SK-N-SH treated with all-trans-retinoic acid at 6 μM for 48 hours (cell line): ENCODE data around the gene MAP1LC3C.

Experiments used
- ATAC-seq: fragments of 200-7000 bp; cut with Tn5 transposase; 3 replicates; pipeline ENCODE4 v1.9.1; 2020; ENCODE audit warnings: mild to moderate bottlenecking, moderate library complexity
- ARNTL ChIP-seq: fragments of 450-650 bp; formaldehyde crosslinking; IDR thresholded peaks from 2 replicates; pipeline ENCODE4 v1.5.0; 2020; ENCODE audit warnings: low read depth, mild to moderate bottlenecking, moderate library complexity, borderline replicate concordance
- CSDC2 ChIP-seq: fragments of 250-450 bp; sonication (Bioruptor Pico); IDR thresholded peaks from 2 replicates; pipeline ENCODE4 v1.5.0; 2020; ENCODE audit warnings: mild to moderate bottlenecking, moderate library complexity
- ESRRG ChIP-seq: fragments of 250-450 bp; sonication (Bioruptor Pico); IDR thresholded peaks from 2 replicates; pipeline ENCODE4 v1.6.1; 2021; ENCODE audit warnings: mild to moderate bottlenecking
- GLIS3 ChIP-seq: fragments of 250-450 bp; sonication (Bioruptor Pico); IDR thresholded peaks from 2 replicates; pipeline ENCODE4 v1.5.0; 2020; ENCODE audit warnings: mild to moderate bottlenecking, moderate library complexity
- ISL1 ChIP-seq: fragments of 250-450 bp; sonication (Bioruptor Pico); IDR thresholded peaks from 2 replicates; pipeline ENCODE4 v2.1.2; 2022; ENCODE audit warnings: mild to moderate bottlenecking, moderate library complexity
- OSR1 ChIP-seq: fragments of 250-450 bp; sonication (Bioruptor Pico); IDR thresholded peaks from 2 replicates; pipeline ENCODE4 v1.8.0; 2022; ENCODE audit warnings: moderate library complexity, mild to moderate bottlenecking, inconsistent platforms
- PPARA ChIP-seq: fragments of 250-450 bp; sonication (Bioruptor Pico); IDR thresholded peaks from 2 replicates; pipeline ENCODE4 v1.5.0; 2020; ENCODE audit warnings: mild to moderate bottlenecking, borderline replicate concordance
- RARB ChIP-seq: fragments of 250-450 bp; sonication (Bioruptor Pico); IDR thresholded peaks from 2 replicates; pipeline ENCODE4 v1.8.0; 2021; ENCODE audit warnings: mild to moderate bottlenecking, moderate library complexity
- SNAI2 ChIP-seq: fragments of 250-450 bp; sonication (Bioruptor Pico); IDR thresholded peaks from 2 replicates; pipeline ENCODE4 v1.5.0; 2020; ENCODE audit warnings: mild to moderate bottlenecking, moderate library complexity
- TCF4 ChIP-seq: fragments of 250-450 bp; sonication (Bioruptor Pico); IDR thresholded peaks from 2 replicates; pipeline ENCODE4 v1.8.0; 2021; ENCODE audit warnings: mild to moderate bottlenecking, moderate library complexity, borderline replicate concordance
- ZC3H10 ChIP-seq: fragments of 250-450 bp; sonication (Bioruptor Pico); IDR thresholded peaks from 2 replicates; pipeline ENCODE4 v1.5.1; 2021; ENCODE audit warnings: mild to moderate bottlenecking, moderate library complexity
- ZFP3 ChIP-seq: fragments of 250-450 bp; sonication (Bioruptor Pico); IDR thresholded peaks from 2 replicates; pipeline ENCODE4 v1.5.0; 2020; ENCODE audit warnings: mild to moderate bottlenecking, moderate library complexity
- ZFP30 ChIP-seq: fragments of 450-650 bp; formaldehyde crosslinking; IDR thresholded peaks from 2 replicates; pipeline ENCODE4 v1.5.0; 2022; ENCODE audit warnings: mild to moderate bottlenecking, moderate library complexity
- ZNF565 ChIP-seq: fragments of 450-650 bp; formaldehyde crosslinking; conservative IDR thresholded peaks from 2 replicates; pipeline ENCODE4 v1.5.0; 2020; ENCODE audit warnings: low read depth, mild to moderate bottlenecking, moderate library complexity
- ZNF70 ChIP-seq: fragments of 450-650 bp; formaldehyde crosslinking; IDR thresholded peaks from 2 replicates; pipeline ENCODE4 v1.5.0; 2020; ENCODE audit warnings: mild to moderate bottlenecking, moderate library complexity
- ZNF8 ChIP-seq: fragments of 450-650 bp; formaldehyde crosslinking; IDR thresholded peaks from 2 replicates; pipeline ENCODE4 v1.5.0; 2020; ENCODE audit warnings: mild to moderate bottlenecking, moderate library complexity
- TF ChIP-seq, protein P1 (sequence below): fragments of 250-450 bp; sonication (Bioruptor Pico); IDR thresholded peaks from 2 replicates; pipeline ENCODE4 v1.5.1; 2021; ENCODE audit warnings: mild to moderate bottlenecking, moderate library complexity
- TF ChIP-seq, protein P2 (sequence below): fragments of 250-450 bp; sonication (Bioruptor Pico); IDR thresholded peaks from 2 replicates; pipeline ENCODE4 v1.8.0; 2020; ENCODE audit warnings: mild to moderate bottlenecking, moderate library complexity, borderline replicate concordance
- TF ChIP-seq, protein P3 (sequence below): fragments of 250-450 bp; sonication (Bioruptor Pico); IDR thresholded peaks from 2 replicates; pipeline ENCODE4 v1.8.0; 2021; ENCODE audit warnings: low read depth, mild to moderate bottlenecking, moderate library complexity, borderline replicate concordance
- TF ChIP-seq, protein P4 (sequence below): fragments of 250-450 bp; sonication (Bioruptor Pico); IDR thresholded peaks from 2 replicates; pipeline ENCODE4 v1.5.0; 2020; ENCODE audit warnings: mild to moderate bottlenecking, moderate library complexity
- TF ChIP-seq, protein P5 (sequence below): fragments of 250-450 bp; sonication (Bioruptor Pico); IDR thresholded peaks from 2 replicates; pipeline ENCODE4 v1.5.1; 2020; ENCODE audit warnings: low read depth, mild to moderate bottlenecking, moderate library complexity

Gene MAP1LC3C

DNA sequence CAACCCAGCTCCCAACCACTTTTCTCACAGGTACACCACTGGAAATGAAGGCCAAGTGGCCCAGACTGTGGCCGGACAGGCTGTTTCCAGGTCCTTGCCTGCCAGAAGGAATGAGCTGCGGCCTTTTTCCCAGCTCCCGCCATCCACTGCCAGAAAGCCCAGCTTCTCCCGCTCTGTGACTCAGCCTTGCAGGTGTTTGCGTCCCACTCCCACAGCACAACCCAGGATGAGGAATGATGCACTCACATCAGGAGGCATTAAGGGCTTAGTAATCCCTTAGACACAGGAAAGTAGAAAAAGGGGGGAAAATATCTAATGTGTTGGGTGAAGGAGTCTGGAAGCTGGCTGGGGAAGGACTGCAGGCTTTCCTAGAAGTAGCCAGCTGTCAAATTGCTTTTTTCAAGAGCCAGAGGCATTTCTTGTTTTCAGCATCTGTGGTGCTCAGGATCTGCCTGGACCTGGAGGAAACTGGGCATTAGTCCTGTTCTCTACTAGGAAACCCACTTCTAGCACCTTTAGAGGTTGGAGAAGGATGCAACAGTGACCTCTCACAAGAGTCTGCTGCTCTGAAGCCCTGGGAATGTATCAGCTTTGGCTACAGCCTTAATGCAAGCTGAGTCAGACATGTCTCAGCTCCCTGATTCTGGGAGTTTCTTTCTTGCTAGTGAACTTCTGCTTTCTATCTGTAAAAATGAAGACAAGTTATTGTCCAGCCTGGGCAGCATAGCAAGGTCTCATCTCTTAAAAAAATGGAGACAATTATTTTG, 13.2 kb upstream of the MAP1LC3C start:
- peak; percentile 82 for ATAC-seq

DNA sequence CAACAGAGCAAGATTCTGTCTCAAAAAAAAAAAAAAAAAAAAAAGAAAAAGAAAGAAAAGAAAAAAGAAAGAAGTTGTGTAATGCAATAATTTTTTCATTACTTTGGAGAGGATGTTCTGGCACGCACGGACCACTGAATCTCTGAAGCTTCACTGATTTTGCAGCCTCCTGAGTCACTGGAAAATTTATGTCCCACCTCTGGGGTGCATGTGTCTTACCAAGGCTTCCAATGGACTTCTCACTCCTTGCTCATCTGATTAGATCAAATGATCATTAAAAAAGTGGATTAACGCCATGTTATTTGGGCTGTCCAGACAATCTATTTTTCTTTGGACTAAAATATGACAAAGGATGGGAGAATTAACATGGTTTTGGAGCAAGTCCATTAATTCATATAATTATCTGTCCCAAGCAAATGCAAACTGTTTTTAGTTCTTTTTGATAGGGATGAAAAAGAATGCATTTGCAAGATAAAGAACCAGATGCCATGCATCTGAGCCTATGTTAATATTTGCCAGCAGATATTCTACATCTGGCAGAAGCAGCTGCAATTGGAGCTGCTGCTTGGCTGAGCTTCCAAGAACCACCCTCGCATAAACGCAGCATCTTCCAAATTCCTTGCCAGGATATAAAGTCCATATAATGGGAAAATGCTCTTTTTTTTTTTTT, 10.1 kb upstream of the MAP1LC3C start:
- TF ChIP-seq ZFP3 (CRISPR knock-in tag) (no peak), TCF4 (CRISPR knock-in tag) (peak; percentile 76), OSR1 (CRISPR knock-in tag) (no peak), ARNTL (CRISPR knock-in tag) (no peak), ZNF565 (CRISPR knock-in tag) (no peak), ISL1 (CRISPR knock-in tag) (peak; percentile 25; the same call in 1 of the 2 replicates), SNAI2 (CRISPR knock-in tag) (no peak), RARB (CRISPR knock-in tag) (no peak), ZNF70 (no peak), GLIS3 (CRISPR knock-in tag) (no peak), ZC3H10 (CRISPR knock-in tag) (no peak), ZFP30 (CRISPR knock-in tag) (no peak), ZNF8 (CRISPR knock-in tag) (no peak), CSDC2 (CRISPR knock-in tag) (no peak), PPARA (CRISPR knock-in tag) (no peak)
- TF ChIP-seq, protein P1, sequence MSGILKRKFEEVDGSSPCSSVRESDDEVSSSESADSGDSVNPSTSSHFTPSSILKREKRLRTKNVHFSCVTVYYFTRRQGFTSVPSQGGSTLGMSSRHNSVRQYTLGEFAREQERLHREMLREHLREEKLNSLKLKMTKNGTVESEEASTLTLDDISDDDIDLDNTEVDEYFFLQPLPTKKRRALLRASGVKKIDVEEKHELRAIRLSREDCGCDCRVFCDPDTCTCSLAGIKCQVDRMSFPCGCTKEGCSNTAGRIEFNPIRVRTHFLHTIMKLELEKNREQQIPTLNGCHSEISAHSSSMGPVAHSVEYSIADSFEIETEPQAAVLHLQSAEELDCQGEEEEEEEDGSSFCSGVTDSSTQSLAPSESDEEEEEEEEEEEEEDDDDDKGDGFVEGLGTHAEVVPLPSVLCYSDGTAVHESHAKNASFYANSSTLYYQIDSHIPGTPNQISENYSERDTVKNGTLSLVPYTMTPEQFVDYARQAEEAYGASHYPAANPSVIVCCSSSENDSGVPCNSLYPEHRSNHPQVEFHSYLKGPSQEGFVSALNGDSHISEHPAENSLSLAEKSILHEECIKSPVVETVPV (CRISPR knock-in tag): peak; percentile 39; the same call in 1 of the 2 replicates
- TF ChIP-seq, protein P2, sequence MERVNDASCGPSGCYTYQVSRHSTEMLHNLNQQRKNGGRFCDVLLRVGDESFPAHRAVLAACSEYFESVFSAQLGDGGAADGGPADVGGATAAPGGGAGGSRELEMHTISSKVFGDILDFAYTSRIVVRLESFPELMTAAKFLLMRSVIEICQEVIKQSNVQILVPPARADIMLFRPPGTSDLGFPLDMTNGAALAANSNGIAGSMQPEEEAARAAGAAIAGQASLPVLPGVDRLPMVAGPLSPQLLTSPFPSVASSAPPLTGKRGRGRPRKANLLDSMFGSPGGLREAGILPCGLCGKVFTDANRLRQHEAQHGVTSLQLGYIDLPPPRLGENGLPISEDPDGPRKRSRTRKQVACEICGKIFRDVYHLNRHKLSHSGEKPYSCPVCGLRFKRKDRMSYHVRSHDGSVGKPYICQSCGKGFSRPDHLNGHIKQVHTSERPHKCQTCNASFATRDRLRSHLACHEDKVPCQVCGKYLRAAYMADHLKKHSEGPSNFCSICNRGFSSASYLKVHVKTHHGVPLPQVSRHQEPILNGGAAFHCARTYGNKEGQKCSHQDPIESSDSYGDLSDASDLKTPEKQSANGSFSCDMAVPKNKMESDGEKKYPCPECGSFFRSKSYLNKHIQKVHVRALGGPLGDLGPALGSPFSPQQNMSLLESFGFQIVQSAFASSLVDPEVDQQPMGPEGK (CRISPR knock-in tag): no peak
- TF ChIP-seq, protein P3, sequence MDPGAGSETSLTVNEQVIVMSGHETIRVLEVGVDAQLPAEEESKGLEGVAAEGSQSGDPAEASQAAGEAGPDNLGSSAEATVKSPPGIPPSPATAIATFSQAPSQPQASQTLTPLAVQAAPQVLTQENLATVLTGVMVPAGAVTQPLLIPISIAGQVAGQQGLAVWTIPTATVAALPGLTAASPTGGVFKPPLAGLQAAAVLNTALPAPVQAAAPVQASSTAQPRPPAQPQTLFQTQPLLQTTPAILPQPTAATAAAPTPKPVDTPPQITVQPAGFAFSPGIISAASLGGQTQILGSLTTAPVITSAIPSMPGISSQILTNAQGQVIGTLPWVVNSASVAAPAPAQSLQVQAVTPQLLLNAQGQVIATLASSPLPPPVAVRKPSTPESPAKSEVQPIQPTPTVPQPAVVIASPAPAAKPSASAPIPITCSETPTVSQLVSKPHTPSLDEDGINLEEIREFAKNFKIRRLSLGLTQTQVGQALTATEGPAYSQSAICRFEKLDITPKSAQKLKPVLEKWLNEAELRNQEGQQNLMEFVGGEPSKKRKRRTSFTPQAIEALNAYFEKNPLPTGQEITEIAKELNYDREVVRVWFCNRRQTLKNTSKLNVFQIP (CRISPR knock-in tag): no peak
- TF ChIP-seq, protein P4, sequence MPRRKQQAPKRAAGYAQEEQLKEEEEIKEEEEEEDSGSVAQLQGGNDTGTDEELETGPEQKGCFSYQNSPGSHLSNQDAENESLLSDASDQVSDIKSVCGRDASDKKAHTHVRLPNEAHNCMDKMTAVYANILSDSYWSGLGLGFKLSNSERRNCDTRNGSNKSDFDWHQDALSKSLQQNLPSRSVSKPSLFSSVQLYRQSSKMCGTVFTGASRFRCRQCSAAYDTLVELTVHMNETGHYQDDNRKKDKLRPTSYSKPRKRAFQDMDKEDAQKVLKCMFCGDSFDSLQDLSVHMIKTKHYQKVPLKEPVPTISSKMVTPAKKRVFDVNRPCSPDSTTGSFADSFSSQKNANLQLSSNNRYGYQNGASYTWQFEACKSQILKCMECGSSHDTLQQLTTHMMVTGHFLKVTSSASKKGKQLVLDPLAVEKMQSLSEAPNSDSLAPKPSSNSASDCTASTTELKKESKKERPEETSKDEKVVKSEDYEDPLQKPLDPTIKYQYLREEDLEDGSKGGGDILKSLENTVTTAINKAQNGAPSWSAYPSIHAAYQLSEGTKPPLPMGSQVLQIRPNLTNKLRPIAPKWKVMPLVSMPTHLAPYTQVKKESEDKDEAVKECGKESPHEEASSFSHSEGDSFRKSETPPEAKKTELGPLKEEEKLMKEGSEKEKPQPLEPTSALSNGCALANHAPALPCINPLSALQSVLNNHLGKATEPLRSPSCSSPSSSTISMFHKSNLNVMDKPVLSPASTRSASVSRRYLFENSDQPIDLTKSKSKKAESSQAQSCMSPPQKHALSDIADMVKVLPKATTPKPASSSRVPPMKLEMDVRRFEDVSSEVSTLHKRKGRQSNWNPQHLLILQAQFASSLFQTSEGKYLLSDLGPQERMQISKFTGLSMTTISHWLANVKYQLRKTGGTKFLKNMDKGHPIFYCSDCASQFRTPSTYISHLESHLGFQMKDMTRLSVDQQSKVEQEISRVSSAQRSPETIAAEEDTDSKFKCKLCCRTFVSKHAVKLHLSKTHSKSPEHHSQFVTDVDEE (CRISPR knock-in tag): peak; percentile 73; the same call in 1 of the 2 replicates
- no peak for ATAC-seq

More for the DNA sequence above, 13.2 kb upstream of the MAP1LC3C start:
- TF ChIP-seq ZFP3 (CRISPR knock-in tag): no peak

DNA sequence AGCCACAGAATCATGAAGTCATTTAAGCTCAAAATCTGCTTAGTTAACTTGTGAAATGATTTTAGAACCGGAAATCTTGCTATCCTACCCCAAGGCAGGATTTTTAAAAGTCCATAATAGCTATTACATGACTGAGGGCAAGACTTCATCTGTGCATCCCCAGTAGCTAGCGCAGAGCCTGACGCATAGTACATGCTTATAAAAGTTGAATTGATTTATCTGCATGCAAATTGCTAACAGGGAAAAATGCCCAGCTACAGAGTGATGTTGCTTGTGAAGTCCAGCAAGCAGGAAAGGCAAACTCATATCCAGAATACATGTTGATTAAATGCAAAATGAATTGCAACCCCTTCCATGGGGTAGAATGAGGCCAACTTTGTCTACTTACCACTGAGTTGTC, 8.1 kb upstream of the MAP1LC3C start:
- ATAC-seq: no peak
- TF ChIP-seq PPARA (CRISPR knock-in tag): no peak
- TF ChIP-seq ZFP30 (CRISPR knock-in tag): no peak
- TF ChIP-seq, protein P2 (CRISPR knock-in tag): no peak
- TF ChIP-seq ARNTL (CRISPR knock-in tag): no peak
- TF ChIP-seq ESRRG: no peak
- no peak for TF ChIP-seq ISL1 (CRISPR knock-in tag)
- TF ChIP-seq, protein P5, sequence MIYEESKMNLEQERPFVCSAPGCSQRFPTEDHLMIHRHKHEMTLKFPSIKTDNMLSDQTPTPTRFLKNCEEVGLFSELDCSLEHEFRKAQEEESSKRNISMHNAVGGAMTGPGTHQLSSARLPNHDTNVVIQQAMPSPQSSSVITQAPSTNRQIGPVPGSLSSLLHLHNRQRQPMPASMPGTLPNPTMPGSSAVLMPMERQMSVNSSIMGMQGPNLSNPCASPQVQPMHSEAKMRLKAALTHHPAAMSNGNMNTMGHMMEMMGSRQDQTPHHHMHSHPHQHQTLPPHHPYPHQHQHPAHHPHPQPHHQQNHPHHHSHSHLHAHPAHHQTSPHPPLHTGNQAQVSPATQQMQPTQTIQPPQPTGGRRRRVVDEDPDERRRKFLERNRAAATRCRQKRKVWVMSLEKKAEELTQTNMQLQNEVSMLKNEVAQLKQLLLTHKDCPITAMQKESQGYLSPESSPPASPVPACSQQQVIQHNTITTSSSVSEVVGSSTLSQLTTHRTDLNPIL (CRISPR knock-in tag): no peak
- TF ChIP-seq, protein P1 (CRISPR knock-in tag): no peak
- TF ChIP-seq CSDC2 (CRISPR knock-in tag): no peak
